Spleen (tissue), 7 donors: ENCODE measurements around the gene NF2.

Experiments
- CTCF ChIP-seq, 11 experiments: fragments of 200-600 bp in 7 of 11; fragments of 450-650 bp in 4 of 11; sonication (generic) in 4 of 11; IDR thresholded peaks in 8 of 11; conservative IDR thresholded peaks in 3 of 11; 1 replicate in 7 of 11; 2 replicates in 4 of 11; pipeline versions ENCODE4 v1.4.0 to v1.8.0; 2016 to 2021; ENCODE audit warnings: antibody characterized with exemption in 11 of 11, inconsistent platforms in 4 of 11, mild to moderate bottlenecking in 1 of 11
- POLR2A ChIP-seq, 3 donors: fragments of 450-650 bp; IDR thresholded peaks; one replicate each; pipeline ENCODE4 v1.5.1; 2017; ENCODE audit warnings: antibody characterized with exemption in 3 of 3, mild to moderate bottlenecking in 1 of 3
- donor health status: DM: no; HTN: no; CAD: no; lungs with moderate emphysema.
- donor health status: DM: no; HTN: no; CAD: no.
- donor health status: DM: no; HTN: no; CAD: no.

GRCh38 chr22:29668673-29669072 is 65.2 kb downstream of the NF2 start:
- no peak for TF ChIP-seq POLR2A (IDR thresholded peaks at IDR 0.05)
- TF ChIP-seq CTCF (IDR thresholded peaks at IDR 0.05 in 8 of 11, conservative IDR thresholded peaks at IDR 0.05 in 3 of 11), result no peak
